H1 (cell line): ENCODE results near the gene SV2C. TPM values are rescaled to one million over a fixed set of nuclear protein-coding genes. Genes with fewer than 3 reads are reported as not detected.

Experiments
- BACH1 ChIP-seq: IDR thresholded peaks from 2 replicates; pipeline ENCODE4 v1.6.1; 2012; ENCODE audit warnings: low read length, improper control_type of control experiment
- CHD7 ChIP-seq: fragments of 300-600 bp; sonication (generic); IDR thresholded peaks from 2 replicates; pipeline ENCODE4 v1.7.1; 2012; ENCODE audit warnings: low read length, moderate library complexity, mild to moderate bottlenecking, inconsistent platforms; ENCODE audit not compliant: insufficient replicate concordance
- MAX ChIP-seq: IDR thresholded peaks from 2 replicates; pipeline ENCODE4 v1.6.1; 2012; ENCODE audit warnings: inconsistent platforms
- polyA plus RNA-seq, 7 experiments: library from polyadenylated mRNA; depleted of rRNA in 3 of 7; stranded (reverse) in 5 of 7; unstranded in 2 of 7; fragments of >200 nt in 5 of 7; fragments of 200-250 nt in 2 of 7; gene quantifications; 1 replicate in 5 of 7; 2 replicates in 1 of 7; 4 replicates in 1 of 7; pipeline versions ENCODE4 v1.2.1 to v1.2.3, GENCODE V29; 2011 to 2013; ENCODE audit warnings: missing spikeins in 2 of 7, mixed read lengths in 2 of 7
- total RNA-seq: library from RNA; stranded (reverse); fragmentation: NEBNext Ultra II Directional; extraction: Animal tissue kit (Norgen Biotek cat#: 25700); gene quantifications from 2 replicates; pipeline ENCODE4 v1.2.1, GENCODE V29; 2021

SV2C gene
- total and polyA plus RNA-seq, 2 of the 8 experiments (the other 6 are each of a cell fraction or from before 2014, with no cell fraction given), result 0.08 to 0.24 TPM

- TF ChIP-seq CHD7, result no peak
- no peak for TF ChIP-seq MAX
- TF ChIP-seq BACH1, result no peak
Observed at GRCh38 chr5:76163111-76163628, 80.0 kb downstream of the SV2C start (continued).
